GM12878 (cell line): ENCODE results near the gene ARHGEF11. TPM values are rescaled to one million over a fixed set of nuclear protein-coding genes. Genes with fewer than 3 reads are reported as not detected.

Experiments used
- ATAC-seq: fragments of 200-7000 bp; cut with Tn5 transposase; 3 replicates; pipeline ENCODE4 v1.9.1; 2020; ENCODE audit warnings: mild to moderate bottlenecking, moderate library complexity
- BruUV-seq: library from RNA; stranded (reverse); fragments of 400-500 nt; replicated peaks from 2 replicates; lab custom pipeline; 2021; lab: Mats Ljungman, UMichigan
- CTCF ChIA-PET: fragments of 300-600 bp; sonication (Branson Sonifier 250); formaldehyde crosslinking; extraction: SDS; loops from one replicate; lab custom pipeline; 2021; ENCODE audit warnings: inconsistent platforms; lab: Yijun Ruan, JAX
- POLR2A ChIA-PET: fragments of 350-600 bp; formaldehyde crosslinking; extraction: SDS; loops from one replicate; lab custom pipeline; 2021; ENCODE audit warnings: inconsistent platforms; lab: Charles Lee
- RAD21 ChIA-PET: fragments of 300-600 bp; sonication (Branson Sonifier 250); formaldehyde crosslinking; loops from one replicate; lab custom pipeline; 2023; ENCODE audit warnings: antibody characterized with exemption; ENCODE audit not compliant: unreplicated experiment; lab: Charles Lee
- SMC1A ChIA-PET: fragments of 300-600 bp; sonication (Branson Sonifier 250); formaldehyde crosslinking; loops from one replicate; lab custom pipeline; 2023; ENCODE audit not compliant: unreplicated experiment, uncharacterized antibody; lab: Charles Lee
- DNase-seq: peaks from one replicate; pipeline ENCODE4 v3.0.0-alpha.2; 2011; ENCODE audit warnings: low read depth, low spot score
- FAIRE-seq: peaks from 3 replicates; lab custom pipeline; 2011; peaks lifted over from hg19 to GRCh38; lab: Jason Lieb, UNC
- H2AFZ ChIP-seq: 2 replicates; pipeline ENCODE4 v1.6.0; 2011; ENCODE audit warnings: low read depth, low read length, control low read depth; ENCODE audit not compliant: control insufficient read depth
- H3K27ac ChIP-seq: 2 replicates; pipeline ENCODE4 v1.5.1; 2011; ENCODE audit warnings: control low read depth; ENCODE audit not compliant: control insufficient read depth, insufficient read depth
- H3K27me3 ChIP-seq, 2 experiments: replicated peaks in 1 of 2; 2 replicates each; pipeline versions ENCODE4 v1.6.0 to v1.6.1; 2011; ENCODE audit warnings: low read length in 1 of 2; ENCODE audit not compliant: control insufficient read depth in 2 of 2, insufficient read depth in 2 of 2
- H3K36me3 ChIP-seq, 2 experiments: 2 replicates each; pipeline ENCODE4 v1.5.1; 2011; ENCODE audit warnings: low read length in 1 of 2; ENCODE audit not compliant: control insufficient read depth in 2 of 2, insufficient read depth in 2 of 2
- H3K4me1 ChIP-seq: 2 replicates; pipeline ENCODE4 v1.6.1; 2011; ENCODE audit warnings: mild to moderate bottlenecking, low read length, moderate library complexity, mixed read lengths; ENCODE audit not compliant: control insufficient read depth, insufficient read depth
- H3K4me2 ChIP-seq: 2 replicates; pipeline ENCODE4 v1.6.0; 2011; ENCODE audit warnings: control low read depth; ENCODE audit not compliant: control insufficient read depth, insufficient read depth
- H3K4me3 ChIP-seq: fragments of 200-600 bp; sonication (generic); 2 replicates; pipeline ENCODE4 v1.5.1; 2016
- H3K79me2 ChIP-seq: 2 replicates; pipeline ENCODE4 v1.6.0; 2011; ENCODE audit warnings: low read length; ENCODE audit not compliant: control insufficient read depth, insufficient read depth
- H3K9ac ChIP-seq: 2 replicates; pipeline ENCODE4 v1.8.0; 2011; ENCODE audit warnings: low read length, control low read depth, mixed read lengths; ENCODE audit not compliant: control insufficient read depth, insufficient read depth
- H3K9me3 ChIP-seq: replicated peaks from 3 replicates; pipeline ENCODE4 v1.5.1; 2011; ENCODE audit warnings: mild to moderate bottlenecking, low read length; ENCODE audit not compliant: control insufficient read depth, insufficient read depth
- H4K20me1 ChIP-seq: 2 replicates; pipeline ENCODE4 v1.6.0; 2011; ENCODE audit not compliant: control insufficient read depth, insufficient read depth
- CEBPB ChIP-seq, 2 experiments: fragments of 150-350 bp in 1 of 2; IDR thresholded peaks; 2 replicates each; pipeline ENCODE4 v1.6.1; 2012 to 2014; ENCODE audit warnings: low read depth in 2 of 2, low read length in 2 of 2, borderline replicate concordance in 1 of 2, inconsistent platforms in 1 of 2
- ETV6 ChIP-seq, 2 experiments: fragments of 450-650 bp in 1 of 2; IDR thresholded peaks in 1 of 2; conservative IDR thresholded peaks in 1 of 2; 2 replicates each; pipeline ENCODE4 v1.6.1; 2014; ENCODE audit warnings: antibody characterized with exemption in 1 of 2, borderline replicate concordance in 1 of 2, low read depth in 1 of 2, mild to moderate bottlenecking in 1 of 2, moderate library complexity in 1 of 2
- EZH2 ChIP-seq: IDR thresholded peaks from 2 replicates; pipeline ENCODE4 v1.6.1; 2012; ENCODE audit warnings: low read depth, mild to moderate bottlenecking, control low read depth, inconsistent platforms, low read length, borderline replicate concordance; ENCODE audit not compliant: control insufficient read depth
- HCFC1 ChIP-seq: fragments of 150-350 bp; IDR thresholded peaks from 2 replicates; pipeline ENCODE4 v1.6.1; 2014; ENCODE audit warnings: low read length
- KAT2A ChIP-seq: conservative IDR thresholded peaks from 2 replicates; pipeline ENCODE4 v1.6.1; 2011; ENCODE audit warnings: low read depth, low read length; ENCODE audit not compliant: control insufficient read depth
- KDM1A ChIP-seq: fragments of 200-600 bp; sonication (generic); IDR thresholded peaks from 2 replicates; pipeline ENCODE4 v1.6.1; 2016; ENCODE audit warnings: borderline replicate concordance
- MEF2B ChIP-seq: fragments of 450-650 bp; IDR thresholded peaks from 2 replicates; pipeline ENCODE4 v1.6.1; 2018; ENCODE audit warnings: mild to moderate bottlenecking, moderate library complexity; ENCODE audit not compliant: partially characterized antibody, poor library complexity, severe bottlenecking
- MYC ChIP-seq: IDR thresholded peaks from 2 replicates; pipeline ENCODE4 v1.6.1; 2011; ENCODE audit warnings: mild to moderate bottlenecking, low read length, moderate library complexity, inconsistent platforms; ENCODE audit not compliant: insufficient read depth, insufficient replicate concordance, insufficient read length, severe bottlenecking
- RAD21 ChIP-seq: IDR thresholded peaks from 2 replicates; pipeline ENCODE4 v1.6.1; 2011; ENCODE audit warnings: mild to moderate bottlenecking, low read depth, low read length, moderate library complexity; ENCODE audit not compliant: insufficient read depth
- SP1 ChIP-seq: IDR thresholded peaks from one replicate; pipeline ENCODE4 v1.6.1; 2011; ENCODE audit warnings: low read depth, low read length
- SRF ChIP-seq, 2 experiments: IDR thresholded peaks; 2 replicates each; pipeline ENCODE4 v1.6.1; 2011; ENCODE audit warnings: low read depth in 2 of 2, low read length in 2 of 2, mild to moderate bottlenecking in 1 of 2, moderate library complexity in 1 of 2
- ZNF24 ChIP-seq: fragments of 450-650 bp; IDR thresholded peaks from 2 replicates; pipeline ENCODE4 v1.6.1; 2017; ENCODE audit warnings: antibody characterized with exemption, mild to moderate bottlenecking
- ZNF384 ChIP-seq: IDR thresholded peaks from 2 replicates; pipeline ENCODE4 v1.6.1; 2012; ENCODE audit warnings: low read depth, mild to moderate bottlenecking, low read length, improper control_type of control experiment, borderline replicate concordance
- ZSCAN29 ChIP-seq: fragments of 450-650 bp; IDR thresholded peaks from 2 replicates; pipeline ENCODE4 v1.6.1; 2017; ENCODE audit warnings: mild to moderate bottlenecking, moderate library complexity
- WGBS: methylation state at CpG from one replicate; pipeline ENCODE4 v1.1.6; 2016; ENCODE audit warnings: low lambda C conversion rate; ENCODE audit not compliant: insufficient replicate concordance, insufficient coverage; ENCODE audit errors: missing lambda C conversion rate; 5-methylcytosine and 5-hydroxymethylcytosine counted together
- in situ Hi-C: fragments of 300-500 bp; cut with MboI; formaldehyde crosslinking; loops from 9 replicates; pipeline ENCODE4 v1.14.3; 2018; ENCODE audit warnings: mixed read lengths
- intact Hi-C: fragments of 100-400 bp; cut with micrococcal nuclease; formaldehyde crosslinking; loops from one replicate; pipeline ENCODE4 v1.14.2; 2022; ENCODE audit not compliant: unreplicated experiment
- polyA plus RNA-seq, 11 experiments: library from polyadenylated mRNA; depleted of rRNA in 4 of 11; unstranded in 6 of 11; stranded (reverse) in 5 of 11; fragments of >200 nt; fragmentation: Nextera tagmentation in 4 of 11; fragmentation: Illumina TruSeq in 1 of 11; extraction: Ambion mirVana in 4 of 11; extraction: Trizol in 1 of 11; gene quantifications; 1 replicate in 1 of 11; 2 replicates in 10 of 11; pipeline versions ENCODE4 v1.2.1 to v1.2.3, GENCODE V29; 2011 to 2016; ENCODE audit warnings: inconsistent platforms in 2 of 11, missing spikeins in 2 of 11, low read depth in 1 of 11
- total RNA-seq, 4 experiments: library from RNA; depleted of rRNA in 3 of 4; stranded (reverse); fragments of >200 nt in 3 of 4; fragmentation: Illumina TruSeq in 1 of 4; extraction: Trizol in 1 of 4; gene quantifications; 2 replicates each; pipeline versions ENCODE4 v1.2.1 to v1.2.3, GENCODE V29; 2013 to 2021
- TF ChIP-seq, protein P1 (sequence below), 3 experiments: IDR thresholded peaks in 2 of 3; conservative IDR thresholded peaks in 1 of 3; 2 replicates each; pipeline ENCODE4 v1.5.1; 2011; ENCODE audit warnings: low read depth in 3 of 3, low read length in 3 of 3, mild to moderate bottlenecking in 3 of 3, control low read depth in 2 of 3, moderate library complexity in 2 of 3, inconsistent platforms in 1 of 3, mixed read lengths in 1 of 3; ENCODE audit not compliant: control insufficient read depth in 2 of 3, insufficient read depth in 1 of 3; ENCODE audit errors: extremely low read depth in 1 of 3
- TF ChIP-seq, protein P2 (sequence below): fragments of 450-650 bp; IDR thresholded peaks from 2 replicates; pipeline ENCODE4 v1.6.1; 2014; ENCODE audit warnings: mild to moderate bottlenecking
- TF ChIP-seq, protein P3 (sequence below): fragments of 450-650 bp; IDR thresholded peaks from 2 replicates; pipeline ENCODE4 v1.6.1; 2017; ENCODE audit warnings: mild to moderate bottlenecking, moderate library complexity

ARHGEF11 gene
- total and polyA plus RNA-seq, 10 of the 15 experiments (the other 5 are each of a cell fraction or from before 2014, with no cell fraction given): 0.05 to 12.7 (median 1.8) TPM

DNA sequence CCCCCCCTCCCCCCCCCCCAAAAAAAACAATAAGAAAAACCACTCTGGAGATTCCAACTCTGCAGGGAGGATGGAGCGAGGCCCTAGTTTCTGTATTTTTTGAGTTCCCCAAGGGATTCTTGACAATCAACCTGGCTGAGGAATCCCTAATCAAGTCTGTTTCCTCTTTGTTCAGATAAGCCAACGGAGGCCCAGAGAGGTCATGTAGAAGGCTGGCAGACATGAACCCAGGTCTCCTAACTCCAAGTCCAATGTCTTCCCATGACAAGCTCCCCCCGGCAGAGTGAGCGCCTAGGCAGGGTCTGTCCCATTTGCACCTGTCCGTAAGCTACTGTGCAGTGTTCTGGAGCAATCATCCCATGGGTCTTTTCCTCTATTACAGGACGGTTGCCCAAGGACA lies 85.6 kb downstream of the ARHGEF11 start:
- H3K27ac ChIP-seq: no peak overlapping the region
- H3K4me3 ChIP-seq: no peak overlapping the region
- CTCF ChIA-PET: interaction anchor here (1.1 to 2.3 kb wide), 6 partner anchors 10 to 271 kb away, joined by 3 to 13 read pairs (median 6); no protein-coding TSS in a partner anchor
- ATAC-seq (no peak), FAIRE-seq (no peak), DNase-seq (no peak)
- no peaks in the 10 kb centered on the region for H3K9me3 ChIP-seq
- H2AFZ ChIP-seq: no peak overlapping the region
- in situ Hi-C loops: no loop called here
- RAD21 ChIA-PET: interaction anchor here (1.0 to 1.3 kb wide), 2 partner anchors 80 to 130 kb away, joined by 4 read pairs; no protein-coding TSS in a partner anchor
- H3K36me3 ChIP-seq: peaks cover 3 to 10% of the 10 kb centered on the region in 2 experiments; a peak in 3 of 4 replicates
- TF ChIP-seq KDM1A (no peak), ZNF384 (no peak), MEF2B (no peak), ZNF24 (no peak), SRF (IDR thresholded peaks at IDR 0.05; ENCODE audit: low read depth in 2 of 2, low read length in 2 of 2) (no peak), EZH2 (no peak), ZSCAN29 (no peak), SP1 (no peak), ETV6 (conservative IDR thresholded peaks at IDR 0.05 in 1 of 2, IDR thresholded peaks at IDR 0.05 in 1 of 2; ENCODE audit: borderline replicate concordance in 1 of 2, low read depth in 1 of 2) (no peak), KAT2A (no peak), CEBPB (IDR thresholded peaks at IDR 0.05; ENCODE audit: borderline replicate concordance in 1 of 2, low read depth in 2 of 2, low read length in 2 of 2) (no peak), RAD21 (no peak), MYC (no peak), HCFC1 (no peak)
- TF ChIP-seq, protein P1, sequence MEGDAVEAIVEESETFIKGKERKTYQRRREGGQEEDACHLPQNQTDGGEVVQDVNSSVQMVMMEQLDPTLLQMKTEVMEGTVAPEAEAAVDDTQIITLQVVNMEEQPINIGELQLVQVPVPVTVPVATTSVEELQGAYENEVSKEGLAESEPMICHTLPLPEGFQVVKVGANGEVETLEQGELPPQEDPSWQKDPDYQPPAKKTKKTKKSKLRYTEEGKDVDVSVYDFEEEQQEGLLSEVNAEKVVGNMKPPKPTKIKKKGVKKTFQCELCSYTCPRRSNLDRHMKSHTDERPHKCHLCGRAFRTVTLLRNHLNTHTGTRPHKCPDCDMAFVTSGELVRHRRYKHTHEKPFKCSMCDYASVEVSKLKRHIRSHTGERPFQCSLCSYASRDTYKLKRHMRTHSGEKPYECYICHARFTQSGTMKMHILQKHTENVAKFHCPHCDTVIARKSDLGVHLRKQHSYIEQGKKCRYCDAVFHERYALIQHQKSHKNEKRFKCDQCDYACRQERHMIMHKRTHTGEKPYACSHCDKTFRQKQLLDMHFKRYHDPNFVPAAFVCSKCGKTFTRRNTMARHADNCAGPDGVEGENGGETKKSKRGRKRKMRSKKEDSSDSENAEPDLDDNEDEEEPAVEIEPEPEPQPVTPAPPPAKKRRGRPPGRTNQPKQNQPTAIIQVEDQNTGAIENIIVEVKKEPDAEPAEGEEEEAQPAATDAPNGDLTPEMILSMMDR (IDR thresholded peaks at IDR 0.05 in 2 of 3, conservative IDR thresholded peaks at IDR 0.05 in 1 of 3; ENCODE audit: control insufficient read depth in 2 of 3, extremely low read depth in 1 of 3, insufficient read depth in 1 of 3, low read depth in 3 of 3, low read length in 3 of 3): no peak
- TF ChIP-seq, protein P2, sequence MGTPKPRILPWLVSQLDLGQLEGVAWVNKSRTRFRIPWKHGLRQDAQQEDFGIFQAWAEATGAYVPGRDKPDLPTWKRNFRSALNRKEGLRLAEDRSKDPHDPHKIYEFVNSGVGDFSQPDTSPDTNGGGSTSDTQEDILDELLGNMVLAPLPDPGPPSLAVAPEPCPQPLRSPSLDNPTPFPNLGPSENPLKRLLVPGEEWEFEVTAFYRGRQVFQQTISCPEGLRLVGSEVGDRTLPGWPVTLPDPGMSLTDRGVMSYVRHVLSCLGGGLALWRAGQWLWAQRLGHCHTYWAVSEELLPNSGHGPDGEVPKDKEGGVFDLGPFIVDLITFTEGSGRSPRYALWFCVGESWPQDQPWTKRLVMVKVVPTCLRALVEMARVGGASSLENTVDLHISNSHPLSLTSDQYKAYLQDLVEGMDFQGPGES: no peak
- TF ChIP-seq, protein P3, sequence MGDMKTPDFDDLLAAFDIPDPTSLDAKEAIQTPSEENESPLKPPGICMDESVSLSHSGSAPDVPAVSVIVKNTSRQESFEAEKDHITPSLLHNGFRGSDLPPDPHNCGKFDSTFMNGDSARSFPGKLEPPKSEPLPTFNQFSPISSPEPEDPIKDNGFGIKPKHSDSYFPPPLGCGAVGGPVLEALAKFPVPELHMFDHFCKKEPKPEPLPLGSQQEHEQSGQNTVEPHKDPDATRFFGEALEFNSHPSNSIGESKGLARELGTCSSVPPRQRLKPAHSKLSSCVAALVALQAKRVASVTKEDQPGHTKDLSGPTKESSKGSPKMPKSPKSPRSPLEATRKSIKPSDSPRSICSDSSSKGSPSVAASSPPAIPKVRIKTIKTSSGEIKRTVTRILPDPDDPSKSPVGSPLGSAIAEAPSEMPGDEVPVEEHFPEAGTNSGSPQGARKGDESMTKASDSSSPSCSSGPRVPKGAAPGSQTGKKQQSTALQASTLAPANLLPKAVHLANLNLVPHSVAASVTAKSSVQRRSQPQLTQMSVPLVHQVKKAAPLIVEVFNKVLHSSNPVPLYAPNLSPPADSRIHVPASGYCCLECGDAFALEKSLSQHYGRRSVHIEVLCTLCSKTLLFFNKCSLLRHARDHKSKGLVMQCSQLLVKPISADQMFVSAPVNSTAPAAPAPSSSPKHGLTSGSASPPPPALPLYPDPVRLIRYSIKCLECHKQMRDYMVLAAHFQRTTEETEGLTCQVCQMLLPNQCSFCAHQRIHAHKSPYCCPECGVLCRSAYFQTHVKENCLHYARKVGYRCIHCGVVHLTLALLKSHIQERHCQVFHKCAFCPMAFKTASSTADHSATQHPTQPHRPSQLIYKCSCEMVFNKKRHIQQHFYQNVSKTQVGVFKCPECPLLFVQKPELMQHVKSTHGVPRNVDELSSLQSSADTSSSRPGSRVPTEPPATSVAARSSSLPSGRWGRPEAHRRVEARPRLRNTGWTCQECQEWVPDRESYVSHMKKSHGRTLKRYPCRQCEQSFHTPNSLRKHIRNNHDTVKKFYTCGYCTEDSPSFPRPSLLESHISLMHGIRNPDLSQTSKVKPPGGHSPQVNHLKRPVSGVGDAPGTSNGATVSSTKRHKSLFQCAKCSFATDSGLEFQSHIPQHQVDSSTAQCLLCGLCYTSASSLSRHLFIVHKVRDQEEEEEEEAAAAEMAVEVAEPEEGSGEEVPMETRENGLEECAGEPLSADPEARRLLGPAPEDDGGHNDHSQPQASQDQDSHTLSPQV: no peak
- TF ChIP-seq, all 136 proteins: peak for 0
- intact Hi-C loops: loop anchor here (5.0 kb wide), 1 partner anchor 48 kb away; no protein-coding TSS in a partner anchor
- Histone ChIP-seq H3K4me2 (no peak overlapping the region), H3K79me2 (no peaks in the 10 kb centered on the region), H3K4me1 (peaks cover 3% of the 10 kb centered on the region), H4K20me1 (no peaks in the 10 kb centered on the region), H3K27me3 (no peaks in the 10 kb centered on the region; a peak in 1 of 4 replicates), H3K9ac (no peak overlapping the region)
- ChIA-PET POLR2A (no interaction called here), SMC1A (interaction anchor here (0.8 to 1.5 kb wide), 4 partner anchors 12 to 130 kb away, joined by 3 to 4 read pairs (median 3); no protein-coding TSS in a partner anchor)
- no TSS peak for BruUV-seq
- 79% methylated on average over 6 of the region's 6 CpGs for WGBS
